DMS153 treated with DMSO at 0.1 percent for 48 hours (cell line): ENCODE results near the gene PALLD.

Source experiments
- DNase-seq: peaks from one replicate; lab custom pipeline; 2025; ENCODE audit not compliant: unreplicated experiment; lab: John Stamatoyannopoulos, UW

Gene PALLD

DNA sequence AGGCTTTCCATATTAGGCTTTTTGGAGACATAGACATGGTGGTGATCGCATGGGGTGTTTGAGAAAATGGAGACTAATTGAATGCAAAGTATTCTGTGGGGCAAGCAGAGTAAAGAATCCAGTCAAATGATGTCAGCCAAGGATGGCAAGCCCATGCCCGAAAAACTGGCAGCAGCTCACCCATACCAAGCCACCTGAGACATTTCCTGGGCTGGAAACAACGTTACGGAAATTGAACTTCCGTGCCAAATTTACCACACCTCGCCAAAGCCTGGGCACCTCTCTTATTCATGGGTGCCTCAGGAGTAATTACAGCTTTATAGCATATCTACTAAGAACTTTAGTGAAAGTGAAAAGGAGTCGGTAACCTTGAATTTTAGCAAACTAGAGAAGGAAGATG is 346.8 kb downstream of the PALLD start:
- DNase-seq, result no peak

DNA sequence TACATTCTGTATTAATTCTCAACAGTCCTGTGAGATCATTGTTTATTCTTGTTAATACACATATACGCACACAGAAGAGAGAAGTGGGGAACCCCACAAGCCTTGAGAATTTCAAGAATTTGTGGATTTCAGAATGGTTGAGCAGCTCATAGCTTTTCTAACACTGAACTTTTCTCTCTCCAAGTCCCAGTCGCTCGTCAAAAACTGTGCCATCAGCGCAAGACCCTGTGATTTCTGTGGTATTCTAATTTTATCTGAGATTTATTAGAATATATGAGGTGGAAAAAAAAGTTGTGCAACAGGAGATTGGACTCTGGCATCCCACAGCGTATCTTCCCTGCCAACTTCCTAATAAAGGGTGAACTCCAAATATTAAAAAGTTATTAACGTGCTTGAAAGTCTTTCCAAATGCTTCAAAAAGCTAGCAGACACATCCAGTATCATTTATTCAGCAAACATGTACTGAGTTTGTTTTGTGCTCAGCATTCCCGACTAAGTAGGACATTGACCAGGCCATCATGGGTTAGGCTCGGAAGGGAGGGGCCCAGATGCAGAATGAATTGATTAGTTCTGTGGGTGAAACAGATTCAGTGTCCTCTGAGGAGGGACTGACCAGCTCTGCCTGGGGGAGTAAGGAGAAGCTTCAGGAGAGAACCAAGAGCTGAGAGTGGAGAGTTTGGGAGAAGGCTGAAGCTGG is 347.6 kb downstream of the PALLD start:
- no peak for DNase-seq

DNA sequence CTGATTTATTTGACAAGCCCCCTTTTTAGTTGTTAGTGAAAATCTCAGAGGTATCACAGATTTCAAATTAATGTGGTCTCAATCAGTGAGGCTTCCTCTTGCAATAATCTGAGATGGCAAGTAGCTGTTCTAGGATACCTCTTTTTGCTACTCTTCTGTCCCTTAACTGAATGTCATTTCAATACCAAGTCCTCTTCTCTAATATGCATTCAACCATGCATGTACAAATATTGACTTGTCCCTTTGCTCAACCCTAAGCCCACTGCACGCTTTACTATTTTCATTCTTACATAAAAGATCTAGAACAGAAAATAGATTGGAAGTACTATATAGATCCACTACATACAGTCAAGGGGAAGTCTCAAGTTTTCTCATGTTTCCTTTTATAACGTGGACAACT is 349.0 kb downstream of the PALLD start:
- DNase-seq, result no peak

GRCh38 chr4:168846414-168846813 is 349.6 kb downstream of the PALLD start:
- no peak for DNase-seq

- no peak for DNase-seq
These were observed 351.1 kb downstream of the PALLD start for GRCh38 chr4:168847771-168848502.

DNA sequence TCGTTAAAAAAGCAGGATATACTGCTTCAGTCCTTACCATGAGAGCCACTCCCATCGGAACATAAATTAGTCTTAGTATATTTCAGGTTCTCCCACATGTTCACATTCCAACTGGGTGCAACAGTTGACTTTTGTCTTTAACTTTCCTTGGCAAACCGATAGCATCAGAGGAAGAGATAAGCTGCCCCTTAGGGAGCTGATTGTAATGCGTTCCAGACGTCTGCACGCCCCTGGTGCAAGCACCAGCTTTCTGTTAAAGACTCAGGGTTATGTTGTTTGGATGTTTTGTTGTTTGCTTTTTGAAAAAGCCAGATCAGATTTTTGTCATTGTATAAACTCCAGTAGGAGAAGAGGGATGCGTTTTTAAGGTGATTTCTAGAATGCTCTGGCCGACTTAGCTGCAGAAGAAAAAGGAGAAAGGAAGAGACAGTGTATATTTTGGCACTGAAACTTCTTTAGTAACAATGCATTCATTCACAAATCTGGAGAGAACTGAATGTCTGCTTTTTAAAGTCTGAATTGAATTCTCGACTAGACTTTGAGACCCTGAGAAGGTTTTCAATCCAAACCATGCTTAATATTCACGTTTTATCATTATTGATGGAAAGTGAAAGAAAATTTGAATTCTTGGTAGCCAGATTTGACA is 352.3 kb downstream of the PALLD start:
- no peak for DNase-seq

DNA sequence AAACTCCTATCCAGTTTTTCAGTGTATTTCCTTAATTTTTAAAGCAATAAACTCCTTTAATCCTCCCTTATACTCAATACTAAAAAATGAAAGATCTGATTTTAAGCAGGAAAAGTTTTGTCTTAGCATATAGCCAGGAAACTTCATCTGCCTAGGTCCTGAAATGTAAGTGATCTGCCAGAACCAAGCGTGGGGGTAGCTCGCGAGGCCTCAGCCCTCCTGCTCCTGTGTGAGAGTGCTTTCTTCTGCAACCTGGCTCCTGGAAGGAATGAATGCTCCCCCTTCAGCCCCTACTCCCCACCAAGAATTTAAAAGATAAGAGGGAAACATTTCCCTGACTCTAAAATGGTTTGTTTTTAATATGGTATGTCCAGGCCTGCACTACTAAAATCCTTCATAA is 353.1 kb downstream of the PALLD start:
- DNase-seq, result no peak

DNA sequence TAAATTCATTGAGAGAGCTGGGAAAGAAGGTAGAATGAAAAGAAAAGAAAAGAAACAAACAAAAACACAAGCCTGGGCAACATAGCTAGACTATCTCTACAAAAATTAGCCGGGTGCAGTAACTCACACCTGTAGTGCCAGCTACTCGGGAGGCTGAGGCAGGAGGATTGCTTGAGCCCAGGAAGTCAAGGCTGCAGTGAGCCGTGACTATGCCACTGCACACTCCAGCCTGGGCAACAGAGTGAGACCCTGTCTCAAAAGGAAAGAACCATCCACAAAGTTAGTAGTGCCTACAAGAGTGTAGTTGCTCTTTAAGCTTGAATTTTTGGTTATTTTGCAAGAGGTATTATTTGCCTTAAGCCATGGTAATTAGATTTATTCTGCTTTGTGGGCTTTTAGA is 355.5 kb downstream of the PALLD start:
- no peak for DNase-seq

- DNase-seq, result no peak
These were observed 356.3 kb downstream of the PALLD start for GRCh38 chr4:168852933-168853713.

DNA sequence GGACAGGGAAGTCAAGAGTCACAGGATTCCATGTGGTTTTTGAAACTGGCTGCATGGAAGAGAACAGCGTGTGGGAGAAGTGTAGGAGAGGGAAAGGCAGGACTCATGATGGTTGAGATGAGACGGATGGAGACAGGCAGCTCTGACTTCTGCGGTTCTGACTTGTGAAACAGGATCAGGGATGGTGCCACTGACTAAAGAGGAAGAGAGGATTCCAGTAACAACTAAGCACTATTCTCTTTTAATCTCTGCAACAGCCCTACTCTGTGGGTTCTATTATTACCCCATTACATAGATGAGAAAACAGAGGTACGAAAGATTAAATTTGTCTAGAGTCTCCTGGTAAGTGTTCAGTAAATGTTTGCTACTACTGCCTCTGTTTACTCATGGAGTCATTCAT is 356.9 kb downstream of the PALLD start:
- no peak for DNase-seq

DNA sequence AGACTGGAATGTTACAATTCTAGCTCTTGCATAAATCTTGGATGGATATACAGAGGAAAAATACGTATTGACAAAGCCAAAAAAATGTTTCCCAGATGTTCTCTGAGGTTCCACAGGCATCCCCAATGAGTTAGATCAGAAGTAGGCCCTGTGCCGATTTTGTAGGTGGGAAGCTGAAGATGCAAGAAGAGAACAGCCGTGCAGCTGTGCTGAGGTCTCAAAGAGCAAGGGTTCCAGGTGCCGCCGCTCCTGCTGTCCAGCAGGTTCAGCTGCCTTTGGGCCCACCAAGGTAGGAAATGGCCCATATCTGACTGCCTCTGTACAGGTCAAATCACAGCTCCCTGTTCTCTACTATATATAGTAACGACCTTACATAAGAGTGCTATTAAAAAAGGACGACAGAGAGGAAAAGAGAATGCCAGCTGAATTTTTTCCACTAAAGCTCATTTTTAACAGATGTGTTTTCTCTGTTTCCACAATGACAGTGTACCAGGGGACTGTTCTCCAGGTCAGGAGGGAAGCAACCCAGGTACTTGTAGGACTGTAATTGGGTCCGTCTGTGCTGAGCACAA is 357.6 kb downstream of the PALLD start:
- DNase-seq, result no peak

DNA sequence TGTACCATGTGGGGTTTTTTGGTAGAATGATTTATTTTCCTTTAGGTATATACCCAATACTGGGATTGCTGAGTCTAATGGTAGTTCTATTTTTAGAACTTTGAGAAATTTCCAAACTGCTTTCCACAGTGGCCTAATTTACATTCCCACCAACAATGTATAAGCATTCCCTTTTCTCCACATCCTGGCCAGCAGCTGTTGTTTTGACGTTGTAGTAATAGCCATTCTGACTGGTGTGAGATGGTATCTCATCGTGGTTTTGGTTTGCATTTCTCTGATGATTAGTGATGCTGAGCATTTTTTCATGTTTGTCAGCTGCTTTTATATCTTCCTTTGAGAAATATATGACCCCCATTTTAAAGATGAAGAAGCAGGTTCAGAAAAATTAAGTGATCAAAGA is 359.5 kb downstream of the PALLD start:
- DNase-seq, result no peak

- no peak for DNase-seq
These were observed 360.2 kb downstream of the PALLD start for GRCh38 chr4:168857009-168857408.

DNA sequence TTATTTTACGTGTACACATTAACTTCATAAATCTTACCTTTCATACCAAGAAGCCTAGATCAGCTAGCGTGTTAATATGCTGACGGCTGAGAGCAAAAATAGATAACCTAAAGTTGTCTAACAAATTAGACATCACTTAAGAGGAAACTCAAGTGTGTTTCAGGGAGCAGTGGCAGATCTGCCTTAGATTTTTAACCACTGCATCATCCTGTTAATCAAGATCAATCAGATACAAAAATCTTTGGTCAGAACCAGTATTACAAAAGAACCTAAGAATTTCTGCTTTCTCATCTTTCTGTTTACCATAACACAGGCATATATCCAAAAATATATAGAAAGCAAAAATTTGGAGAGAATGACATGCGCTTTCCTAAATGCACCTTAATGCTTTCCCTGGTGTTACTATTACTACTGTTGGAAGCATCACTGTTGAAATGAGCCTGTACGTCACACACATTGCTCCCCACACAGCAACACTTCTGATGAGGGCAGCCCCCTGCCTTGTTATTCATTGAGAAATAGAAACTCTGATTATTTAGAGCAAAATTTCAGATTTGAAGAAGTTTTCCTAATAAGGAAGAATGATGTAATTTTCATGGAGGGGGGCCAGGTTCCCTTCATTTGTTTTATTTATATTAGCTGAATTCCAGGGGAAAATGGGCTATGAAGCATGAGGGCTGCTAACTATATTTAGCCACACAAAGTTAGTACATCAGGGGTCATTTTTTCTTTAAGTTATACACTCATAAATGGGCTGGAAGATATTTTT is 360.9 kb downstream of the PALLD start:
- no peak for DNase-seq

GRCh38 chr4:168859100-168859499 is 362.2 kb downstream of the PALLD start:
- DNase-seq, result no peak

DNA sequence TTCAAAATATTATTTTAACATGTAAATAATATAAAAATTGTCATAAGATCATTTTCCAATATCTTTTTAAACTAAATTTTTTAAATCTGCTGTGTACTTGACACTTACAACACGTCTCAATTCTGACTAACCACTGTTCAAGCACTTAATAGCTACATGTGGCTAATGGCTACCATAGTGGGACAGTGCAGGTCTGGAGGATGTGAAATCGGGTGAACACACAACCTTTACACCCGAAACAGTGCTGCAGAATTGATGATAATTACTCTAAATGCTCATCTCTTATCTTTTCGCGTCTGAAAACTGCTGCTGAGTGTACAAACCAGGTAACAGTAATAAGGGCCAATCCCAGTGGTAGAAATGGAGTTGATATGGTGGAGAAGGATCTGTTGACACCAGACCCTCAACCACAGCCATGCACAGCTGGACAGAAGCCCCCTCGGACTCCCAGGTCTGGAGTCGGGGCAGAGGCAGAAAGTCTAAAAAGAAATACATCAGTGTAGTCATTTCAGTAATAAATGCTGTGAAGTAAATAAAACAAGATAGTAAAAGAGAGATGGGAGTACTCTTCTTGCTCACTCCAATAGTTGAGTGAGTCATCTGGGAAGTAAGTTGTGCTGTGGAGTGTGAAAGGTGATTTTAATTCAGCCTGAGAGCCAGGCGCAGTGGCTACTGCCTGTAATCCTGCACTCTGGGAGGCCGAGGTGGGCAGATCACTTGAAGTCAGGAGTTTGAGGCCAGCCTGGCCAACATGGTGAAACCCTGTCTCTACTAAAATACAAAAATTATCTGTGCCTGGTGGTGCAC is 363.2 kb downstream of the PALLD start:
- no peak for DNase-seq

GRCh38 chr4:168860827-168861226 is 364.0 kb downstream of the PALLD start:
- no peak for DNase-seq

DNA sequence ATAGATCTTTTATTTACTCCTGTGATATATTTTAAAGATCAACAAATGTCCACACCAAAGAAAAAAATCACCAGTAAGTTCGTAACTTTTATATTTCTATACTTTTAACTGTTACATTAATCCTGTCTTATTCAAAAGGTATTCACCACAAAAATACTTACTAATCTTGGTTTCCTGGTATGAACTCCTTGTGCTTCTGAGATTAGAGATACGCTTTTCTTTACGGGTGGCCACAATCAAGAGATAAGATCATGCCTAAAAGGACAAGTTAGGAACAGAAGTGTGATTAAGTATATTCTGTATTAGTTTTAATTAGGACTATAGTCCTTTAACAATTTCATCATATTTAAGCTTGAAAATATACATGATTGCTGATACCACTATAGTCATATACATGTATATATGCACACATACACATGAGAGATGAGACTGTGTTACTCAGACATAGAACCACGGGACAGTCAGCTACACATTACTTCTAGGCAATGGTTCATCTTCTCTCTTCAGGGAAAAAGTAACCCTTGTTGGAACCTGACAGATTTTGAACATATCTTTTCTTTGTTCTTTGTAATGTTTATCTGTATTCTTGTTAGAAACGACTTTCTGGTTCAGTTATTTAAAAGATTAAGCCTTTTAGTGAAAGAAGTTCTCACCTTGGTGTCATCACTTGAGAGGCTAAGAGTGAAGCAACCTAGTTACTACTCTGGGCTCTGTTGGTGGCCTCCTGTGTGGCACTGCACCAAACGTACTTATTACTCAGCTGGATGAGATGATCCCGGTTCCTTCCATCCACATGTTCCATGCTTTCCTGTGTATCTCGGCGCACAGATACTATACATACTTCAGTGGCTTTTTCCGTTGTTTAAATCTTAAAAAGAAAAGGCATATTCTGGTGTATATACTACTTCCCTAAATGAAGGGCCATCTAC is 367.1 kb downstream of the PALLD start:
- DNase-seq, result no peak
